ELR (cell line): ENCODE results near the gene ACVRL1.
"Not testable (repeated sequence)": the region's sequence is repeated elsewhere in the genome, so short reads cannot be mapped to it uniquely, and the experiment has no call there.

Experiments used
- DNase-seq: peaks from one replicate; pipeline ENCODE4 v3.0.0-alpha.2; 2015; ENCODE audit warnings: low read depth

The ACVRL1 gene

DNA sequence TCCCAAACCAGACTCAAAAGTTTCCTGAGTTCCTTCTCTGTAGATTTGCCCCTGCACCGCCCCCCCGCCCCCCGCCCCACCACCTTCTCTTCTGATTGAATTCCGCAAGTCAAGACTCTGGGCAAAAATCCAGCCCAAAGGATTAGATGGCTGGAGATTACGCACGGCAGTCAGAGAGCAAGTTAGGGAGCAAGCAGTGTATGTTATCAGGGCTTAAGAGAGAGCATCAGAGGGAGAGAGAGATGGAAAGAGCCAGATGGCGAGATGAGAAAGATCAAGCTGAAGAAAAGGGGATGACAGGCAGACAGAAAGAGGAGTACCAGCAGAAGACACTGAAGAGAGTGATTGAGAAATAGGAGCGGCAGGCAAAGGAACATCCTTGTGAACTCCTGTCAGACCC, 33.3 kb upstream of the ACVRL1 start:
- DNase-seq, result no peak

DNA sequence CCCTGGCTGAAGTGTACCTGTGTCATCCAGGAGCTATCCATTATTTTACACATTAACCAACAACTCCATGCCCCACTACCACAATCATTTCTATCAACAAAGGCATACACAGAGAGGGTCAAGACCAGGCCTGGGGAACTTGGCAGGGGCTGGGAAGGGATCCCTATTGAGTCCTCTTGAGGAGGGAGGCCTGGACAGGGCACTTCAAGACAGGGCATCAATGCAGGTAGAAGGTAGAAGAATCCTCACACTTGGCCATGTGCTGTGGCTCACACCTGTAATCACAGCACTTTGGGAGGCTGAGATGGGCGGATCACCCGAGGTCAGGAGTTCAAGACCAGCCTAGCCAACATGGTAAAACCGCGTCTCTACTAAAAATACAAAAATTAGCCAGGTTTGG, 32.8 kb upstream of the ACVRL1 start:
- DNase-seq, result no peak

DNA sequence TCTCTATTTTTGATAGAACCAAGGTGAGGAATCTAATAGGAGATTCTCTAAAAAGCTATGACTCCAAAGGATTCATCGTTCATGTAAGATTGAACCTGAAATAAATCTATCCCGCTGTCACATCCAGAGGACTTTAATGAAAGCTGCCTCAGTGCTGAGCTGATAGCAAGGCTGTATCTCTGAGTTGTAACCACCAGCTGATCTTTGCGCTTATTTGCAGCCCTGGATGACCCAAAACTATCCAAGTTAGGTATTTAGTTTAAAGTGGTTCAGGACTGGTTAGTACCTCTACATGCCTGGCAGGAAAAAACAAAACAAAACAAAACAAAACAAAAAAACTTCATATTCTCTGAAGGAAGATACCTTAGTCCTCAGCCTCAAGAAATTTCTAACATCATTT, 28.2 kb upstream of the ACVRL1 start:
- DNase-seq, result no peak

DNA sequence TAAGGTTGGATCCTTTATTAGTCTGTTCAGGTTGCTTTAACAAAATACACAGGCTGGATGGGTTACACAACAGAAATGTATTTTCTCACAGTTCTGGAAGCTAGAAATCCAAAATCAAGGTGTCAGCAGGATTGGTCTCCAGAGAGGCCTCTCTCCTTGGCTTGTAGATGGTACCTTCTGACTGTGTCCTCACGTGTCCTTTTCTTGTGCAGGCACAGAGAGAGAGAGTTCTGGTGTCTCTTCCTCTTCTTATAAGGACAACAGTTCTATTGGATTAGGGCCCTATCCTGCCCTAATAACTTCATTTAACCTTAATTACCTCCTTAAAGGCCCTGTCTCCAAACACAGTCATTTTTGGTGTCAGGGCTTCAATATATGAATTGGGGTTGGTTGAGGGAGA, 24.0 kb upstream of the ACVRL1 start:
- no peak for DNase-seq

DNA sequence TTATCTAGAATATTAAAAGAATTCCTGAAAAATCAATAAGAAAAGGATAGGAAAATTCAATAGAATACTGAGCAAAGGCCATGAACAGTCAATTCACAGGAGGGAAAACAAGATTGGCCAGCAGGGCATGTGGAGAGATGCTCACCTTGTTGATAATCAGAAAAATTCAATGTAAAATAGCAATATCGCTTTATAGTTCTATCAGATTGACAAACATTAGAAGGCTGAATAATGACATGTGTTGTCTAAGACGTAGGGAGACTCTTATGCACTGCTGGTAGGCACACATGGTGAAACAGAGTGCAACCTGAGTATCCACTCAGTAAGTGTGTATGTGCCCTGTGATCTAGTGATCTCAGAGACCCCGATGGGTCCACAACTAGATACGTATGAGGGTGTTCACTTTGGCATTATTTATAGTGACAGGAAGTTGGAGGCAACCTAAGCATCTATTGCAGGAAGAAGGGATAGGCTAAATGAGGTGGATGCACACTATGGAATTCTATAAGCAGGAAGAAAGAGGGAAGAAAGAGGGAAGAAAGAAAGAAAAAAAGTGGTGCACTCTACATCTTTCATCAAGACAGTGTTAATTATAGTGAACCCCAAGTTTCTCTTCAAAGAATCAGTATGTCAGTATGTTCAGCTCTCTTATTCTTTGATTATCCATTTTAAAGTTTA, 23.2 kb upstream of the ACVRL1 start:
- DNase-seq, result no peak

DNA sequence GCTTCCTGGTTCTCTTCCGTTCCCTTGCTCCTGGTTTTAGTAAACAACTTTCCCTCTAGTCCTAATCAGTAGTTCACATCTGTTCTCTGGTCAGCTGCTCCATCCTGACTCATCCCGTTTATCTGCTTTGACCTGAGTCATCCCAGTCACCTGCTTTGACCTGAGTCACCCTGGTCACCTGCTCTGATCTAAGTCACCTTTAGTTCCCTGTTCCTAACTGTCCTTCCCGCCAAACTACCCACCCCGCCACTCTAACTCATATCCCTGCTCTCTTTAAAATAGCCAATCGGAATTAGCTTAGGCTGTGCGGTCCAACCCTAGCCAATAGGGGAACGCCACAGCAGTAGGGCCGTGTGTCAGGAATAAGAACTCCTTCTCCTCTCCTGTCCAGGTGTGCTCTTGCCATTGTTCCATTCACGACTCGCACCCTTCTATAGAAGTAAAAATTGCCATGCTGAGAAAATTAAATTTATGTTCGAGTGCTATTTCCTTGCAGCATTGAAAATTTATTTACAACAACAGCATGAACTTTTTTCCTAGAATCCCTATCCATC, 22.6 kb upstream of the ACVRL1 start:
- peak; percentile 84 for DNase-seq

DNA sequence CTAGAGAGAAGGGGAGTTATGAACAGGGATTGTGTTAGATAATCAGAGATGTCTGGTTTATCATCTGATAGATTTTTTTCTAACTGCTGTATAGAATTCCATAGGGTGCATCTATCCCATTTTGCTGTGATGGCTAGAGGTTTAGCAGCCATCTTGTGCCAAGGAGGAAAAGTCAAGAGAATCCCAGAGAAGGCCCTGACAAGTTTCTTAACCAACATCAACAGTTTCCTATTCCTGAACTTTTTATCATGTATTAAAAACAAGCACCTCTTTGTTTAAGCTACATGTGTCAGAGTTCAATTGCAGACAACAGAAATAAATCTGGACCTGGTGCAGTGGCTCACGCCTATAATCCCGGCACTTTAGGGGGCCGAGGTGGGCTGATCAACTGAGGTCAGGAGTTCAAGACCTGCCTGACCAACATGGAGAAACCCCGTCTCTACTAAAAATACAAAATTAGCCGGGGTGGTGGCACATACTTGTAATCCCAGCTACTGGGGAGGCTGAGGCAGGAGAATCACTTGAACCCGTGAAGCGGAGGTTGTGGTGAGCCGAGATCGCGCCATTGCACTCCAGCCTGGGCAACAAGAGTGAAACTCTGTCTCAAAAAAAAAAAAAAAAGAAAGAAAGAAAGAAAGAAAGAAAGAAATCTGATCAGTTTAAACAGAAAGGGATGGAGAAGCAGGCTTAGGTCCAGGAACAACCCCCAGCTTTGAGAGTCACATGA, 21.8 kb upstream of the ACVRL1 start:
- not testable (repeated sequence) for DNase-seq

DNA sequence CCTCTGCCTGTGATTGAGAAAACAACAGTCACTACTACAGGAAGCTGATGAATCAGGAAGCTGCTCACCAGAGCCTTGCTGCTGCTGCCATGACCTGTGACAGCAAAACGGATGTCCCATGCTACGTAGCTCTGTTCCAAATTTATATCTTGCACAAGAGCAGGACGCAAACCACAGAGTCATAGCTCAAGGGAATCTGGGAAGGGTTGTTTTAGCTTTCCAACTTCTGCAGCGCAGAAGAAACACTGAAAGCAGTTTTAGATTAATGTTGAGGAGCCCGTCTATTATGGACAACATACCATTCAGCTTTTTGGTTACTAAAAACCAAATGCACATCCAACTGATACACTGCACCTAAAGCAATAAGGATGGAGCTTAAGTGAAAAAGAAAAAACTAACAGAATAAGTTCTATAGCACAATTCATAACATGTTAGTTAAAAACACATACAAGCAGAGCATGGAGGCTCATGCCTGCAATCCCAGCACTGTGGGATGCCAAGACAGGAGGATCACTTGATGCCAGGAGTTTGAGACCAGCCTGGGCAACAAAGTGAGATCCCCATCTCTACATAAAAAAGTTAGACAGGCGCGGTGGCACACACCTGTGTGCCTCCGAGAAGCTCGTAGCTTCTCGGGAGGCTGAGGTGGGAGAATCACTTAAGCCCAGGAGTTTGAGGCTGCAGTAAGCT, 21.1 kb upstream of the ACVRL1 start:
- DNase-seq, result peak; percentile 96

DNA sequence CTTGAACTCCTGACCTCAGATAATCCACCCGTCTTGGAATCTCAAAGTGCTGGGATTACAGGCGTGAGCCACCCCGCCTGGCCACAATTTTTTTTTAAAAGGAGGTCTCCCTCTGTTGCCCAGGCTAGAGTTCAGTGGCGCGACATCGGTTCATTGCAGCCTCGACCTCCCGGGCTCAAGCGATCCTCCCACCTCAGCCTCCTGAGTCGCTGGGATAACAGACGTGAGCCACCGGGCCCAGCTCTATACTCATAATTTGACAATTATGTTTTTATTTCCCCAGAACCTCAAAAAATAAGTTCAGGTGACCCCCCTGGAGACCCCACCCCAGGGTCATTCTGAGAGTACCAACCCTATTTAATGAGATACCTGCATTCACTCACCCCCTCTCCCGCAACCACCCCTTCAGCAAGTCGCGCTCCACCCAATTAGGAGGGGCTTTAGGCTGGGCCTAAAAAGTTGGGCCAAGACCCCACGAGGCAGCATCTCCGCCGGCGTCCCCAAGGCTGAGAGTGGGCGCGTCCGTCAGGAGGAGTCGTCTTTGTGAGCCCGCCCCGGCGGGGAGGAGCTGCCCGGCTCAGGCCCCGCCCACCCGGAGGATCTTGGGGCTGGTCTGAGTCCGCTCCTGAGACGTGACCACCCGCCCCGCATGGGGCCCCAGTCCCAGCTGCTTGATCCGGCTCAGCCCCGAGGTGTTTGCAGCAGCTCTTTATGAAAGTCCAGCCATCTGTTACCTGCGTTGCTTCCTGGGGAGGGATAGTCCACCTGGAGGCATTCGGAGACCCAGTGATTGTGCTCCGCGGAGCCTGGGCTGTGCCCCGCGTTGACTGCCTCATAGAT, 19.6 kb upstream of the ACVRL1 start, which contains the start of gene ANKRD33:
TSS of gene ANKRD33 (plus strand) at position 628 of the 840 bp plus-strand sequence. CDS start at position 712, 84 bp downstream.
- no peak for DNase-seq

DNA sequence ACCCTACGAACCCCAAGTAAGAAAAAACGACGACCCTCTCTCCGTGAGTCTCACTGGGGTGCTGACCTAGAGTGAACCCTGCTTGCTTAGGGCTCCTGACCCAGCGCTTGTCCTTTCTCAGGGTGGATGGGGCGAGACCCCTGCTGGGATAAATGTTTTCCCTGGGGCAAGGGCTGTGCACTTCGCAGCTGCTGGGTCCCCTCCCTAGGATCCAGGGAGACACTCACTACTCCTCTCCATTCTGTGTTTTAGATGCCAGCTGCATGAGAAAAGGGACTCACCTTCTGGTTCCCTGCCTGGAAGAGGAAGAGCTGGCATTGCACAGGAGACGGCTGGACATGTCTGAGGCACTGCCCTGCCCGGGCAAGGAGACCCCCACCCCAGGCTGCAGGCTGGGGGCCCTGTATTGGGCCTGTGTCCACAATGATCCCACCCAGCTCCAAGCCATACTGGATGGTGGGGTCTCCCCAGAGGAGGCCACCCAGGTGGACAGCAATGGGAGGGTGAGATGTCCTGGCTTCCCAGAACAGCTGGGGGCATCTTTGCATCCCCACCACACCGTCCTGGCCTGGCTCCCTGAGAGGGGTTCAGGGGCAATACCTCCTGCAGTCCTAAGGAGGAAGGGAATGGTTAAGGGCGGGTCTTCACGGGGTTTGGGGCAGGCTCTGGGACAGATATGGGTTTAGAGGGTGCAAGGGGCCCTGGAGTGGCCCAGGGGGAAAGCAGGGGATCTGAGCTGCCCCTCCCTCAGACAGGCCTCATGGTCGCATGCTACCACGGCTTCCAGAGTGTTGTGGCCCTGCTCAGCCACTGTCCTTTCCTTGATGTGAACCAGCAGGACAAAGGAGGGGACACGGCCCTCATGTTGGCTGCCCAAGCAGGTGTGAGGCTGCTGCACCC, 18.7 kb upstream of the ACVRL1 start:
- no peak for DNase-seq

DNA sequence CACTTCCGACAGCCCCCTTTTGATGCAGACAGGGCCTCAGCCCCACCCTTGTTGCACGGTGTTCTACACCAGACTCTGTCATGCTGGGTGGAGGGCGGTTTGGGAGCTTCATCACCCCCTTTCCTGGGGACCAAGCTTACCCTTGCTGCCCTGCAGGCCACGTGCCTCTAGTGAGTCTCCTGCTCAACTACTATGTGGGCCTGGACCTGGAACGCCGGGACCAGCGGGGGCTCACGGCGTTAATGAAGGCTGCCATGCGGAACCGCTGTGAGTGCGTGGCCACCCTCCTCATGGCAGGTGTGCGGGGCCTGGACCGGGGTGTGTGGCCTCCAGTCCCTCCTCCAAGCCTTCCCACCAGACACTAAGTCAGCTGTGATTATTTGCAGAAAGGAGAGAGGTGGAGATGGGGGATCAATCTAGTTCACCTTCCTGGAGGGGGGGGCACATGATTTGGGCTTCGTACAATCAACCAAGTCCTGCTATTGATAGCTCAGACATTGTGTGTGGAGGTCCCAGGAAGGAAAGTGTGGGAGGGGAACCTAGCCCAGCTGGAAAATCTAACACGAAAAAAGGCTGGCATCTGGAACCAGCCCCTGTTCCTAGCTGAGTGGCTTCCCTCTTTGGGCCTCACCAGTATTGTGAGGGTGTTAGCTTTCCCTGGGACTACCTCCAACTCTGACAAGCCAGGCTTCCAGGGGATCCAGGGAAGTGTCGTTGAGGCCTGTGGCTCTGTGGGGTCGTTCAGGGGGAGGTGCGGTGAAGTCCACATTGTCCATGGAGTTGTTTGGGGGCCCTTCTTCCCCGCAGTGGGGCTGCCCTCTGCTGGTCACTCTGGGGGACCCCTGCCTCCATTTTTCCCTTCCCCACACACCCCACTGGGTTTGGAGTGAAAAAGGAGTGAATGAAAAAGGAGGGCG, 17.8 kb upstream of the ACVRL1 start:
- DNase-seq, result no peak

DNA sequence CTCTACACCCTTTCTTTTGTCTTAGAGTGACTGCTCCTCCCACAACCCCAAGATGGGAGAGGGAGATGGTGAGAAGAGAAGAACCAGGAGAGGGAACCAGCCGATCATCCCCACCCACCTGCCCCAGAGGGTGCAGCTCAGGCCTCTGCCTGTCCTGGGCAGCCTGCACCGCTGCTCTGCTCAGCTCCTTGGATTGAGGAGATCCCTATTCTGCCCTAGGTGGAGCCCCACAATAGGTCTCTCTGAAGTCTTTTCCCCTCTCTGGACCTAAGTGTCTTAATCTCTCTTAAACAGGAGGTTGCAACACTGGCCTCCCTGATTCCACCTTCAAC, 17.2 kb upstream of the ACVRL1 start:
- no peak for DNase-seq

DNA sequence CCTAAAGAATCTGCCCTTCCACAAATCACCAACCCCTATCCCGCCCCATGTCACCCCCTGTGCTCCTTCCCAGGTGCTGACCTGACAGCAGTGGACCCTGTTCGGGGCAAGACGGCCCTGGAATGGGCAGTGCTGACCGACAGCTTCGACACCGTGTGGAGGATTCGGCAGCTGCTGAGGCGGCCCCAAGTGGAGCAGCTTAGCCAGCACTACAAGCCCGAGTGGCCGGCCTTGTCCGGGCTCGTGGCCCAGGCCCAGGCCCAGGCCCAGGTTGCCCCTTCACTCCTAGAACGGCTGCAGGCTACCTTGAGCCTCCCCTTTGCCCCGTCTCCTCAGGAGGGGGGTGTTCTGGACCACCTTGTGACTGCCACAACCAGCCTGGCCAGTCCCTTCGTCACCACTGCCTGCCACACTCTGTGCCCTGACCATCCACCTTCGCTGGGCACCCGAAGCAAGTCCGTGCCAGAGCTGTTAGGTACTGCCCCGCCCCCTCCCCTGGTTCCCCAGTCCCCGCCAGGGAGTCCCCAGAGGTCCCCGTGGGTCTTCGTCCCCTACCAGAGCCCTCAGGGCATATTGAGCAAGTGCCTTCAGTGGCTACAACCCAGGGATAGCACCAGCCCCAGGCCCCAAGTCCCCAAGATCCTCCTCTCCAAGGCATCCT, 16.7 kb upstream of the ACVRL1 start:
- DNase-seq, result no peak

DNA sequence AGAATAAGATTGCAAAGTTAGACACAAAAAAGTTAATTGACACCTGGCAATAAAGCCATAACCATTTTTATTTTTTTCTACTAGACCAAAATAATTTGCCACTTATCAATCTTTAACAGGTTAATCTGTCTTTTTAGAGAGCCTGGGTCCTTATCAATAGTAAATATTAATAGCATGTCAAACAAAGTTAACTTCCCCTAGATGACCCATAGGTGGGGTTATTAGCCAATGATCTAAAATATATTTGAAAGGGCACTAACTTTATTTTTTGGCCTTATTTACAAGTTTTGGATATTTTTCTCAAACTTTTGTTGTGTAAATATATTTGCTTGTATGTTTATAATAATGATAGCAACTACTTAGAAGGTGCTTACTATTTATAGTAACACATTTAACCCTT, 15.5 kb upstream of the ACVRL1 start:
- peak; percentile 58 for DNase-seq

DNA sequence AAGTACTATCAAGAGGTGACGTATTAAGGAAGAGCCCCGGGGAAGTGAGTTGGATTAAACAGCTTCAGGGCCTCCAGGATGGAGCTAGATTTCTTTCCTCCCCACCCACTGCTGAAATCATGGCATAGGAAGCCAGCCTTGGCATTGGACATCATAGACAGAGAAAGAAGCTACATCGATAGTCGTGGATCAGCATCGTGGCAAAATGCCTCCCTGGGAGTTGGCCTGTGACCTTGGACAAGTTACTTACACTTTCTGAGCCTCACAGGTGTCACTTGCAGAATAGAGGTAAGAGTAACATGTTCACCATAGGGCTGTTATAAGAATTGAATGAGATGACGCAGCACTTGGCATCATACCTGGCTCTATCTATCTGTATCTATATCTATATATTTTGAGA, 13.5 kb upstream of the ACVRL1 start:
- DNase-seq, result no peak

DNA sequence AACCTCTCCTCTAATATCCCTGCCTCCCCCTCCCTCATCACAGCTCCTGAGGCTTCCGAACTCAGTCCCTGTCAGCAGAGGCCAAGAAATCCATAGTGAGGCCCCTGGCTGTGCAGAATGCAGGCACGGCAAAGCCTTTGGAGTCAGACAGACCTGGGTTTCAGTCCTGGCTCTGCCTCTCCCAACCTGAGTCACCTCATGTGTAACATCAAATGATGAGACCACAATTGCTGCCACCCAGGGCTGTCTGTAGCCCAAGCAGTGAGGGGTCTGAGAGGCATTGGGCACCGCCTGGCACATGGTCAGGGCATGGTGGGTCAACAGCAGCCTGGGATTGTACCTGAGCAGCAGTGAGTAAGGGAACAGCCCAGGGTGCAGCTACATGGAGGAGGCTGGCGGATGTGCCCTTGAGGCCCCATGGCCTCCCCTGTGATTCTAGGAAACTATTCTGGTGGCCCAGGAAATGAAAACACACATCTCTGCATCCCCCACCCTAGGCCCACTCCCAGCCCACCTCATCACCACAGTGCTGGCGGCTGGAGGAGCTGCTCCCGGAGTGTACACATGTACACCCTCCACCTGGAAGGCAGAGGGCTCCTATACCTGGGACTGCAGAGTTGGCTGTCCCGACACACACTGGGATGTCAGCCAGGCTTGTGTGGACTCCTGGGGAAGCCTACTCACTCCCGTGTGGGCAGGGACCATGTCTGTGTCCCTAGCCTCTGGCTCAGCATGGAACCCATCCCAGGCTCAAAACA, 11.7 kb upstream of the ACVRL1 start:
- peak; percentile 23 for DNase-seq

DNA sequence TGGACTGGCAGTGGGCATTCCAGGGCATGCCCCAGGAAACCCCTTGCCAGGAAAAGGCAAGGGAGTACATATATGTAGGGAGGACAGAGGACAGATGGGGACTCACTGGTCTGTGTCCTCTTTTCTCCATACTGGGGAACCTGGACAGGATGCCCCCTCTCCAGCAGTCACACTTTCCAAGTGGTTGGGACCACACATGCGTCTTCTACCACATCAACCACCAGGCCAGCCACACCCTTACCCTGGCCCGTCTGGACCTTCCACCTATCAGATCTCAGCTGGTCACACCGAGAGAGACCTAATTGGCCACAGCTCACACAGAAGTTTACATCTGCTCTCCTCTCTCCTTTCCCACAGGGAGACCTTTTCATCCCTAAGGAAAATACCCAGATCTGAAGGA, 11.1 kb upstream of the ACVRL1 start:
- no peak for DNase-seq

DNA sequence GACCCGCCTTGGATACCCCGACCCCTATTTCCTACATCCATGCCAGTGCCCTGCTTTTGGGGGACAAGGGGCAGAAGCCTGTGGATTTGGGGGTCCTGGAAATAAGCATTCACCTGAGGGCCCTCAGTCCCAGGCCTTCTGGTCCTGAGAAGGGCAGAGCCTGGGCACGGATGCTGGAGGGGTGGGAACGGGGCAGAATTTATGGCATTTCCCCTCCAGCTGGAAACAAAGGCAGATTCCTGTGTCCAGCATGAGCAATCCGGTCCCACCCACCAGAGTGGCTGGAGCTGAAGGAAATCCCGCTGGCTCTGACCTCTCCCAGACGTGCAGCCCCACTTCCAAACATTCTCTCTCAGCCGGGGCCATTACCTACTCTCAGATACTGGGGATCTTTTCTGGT, 10.1 kb upstream of the ACVRL1 start:
- no peak for DNase-seq

DNA sequence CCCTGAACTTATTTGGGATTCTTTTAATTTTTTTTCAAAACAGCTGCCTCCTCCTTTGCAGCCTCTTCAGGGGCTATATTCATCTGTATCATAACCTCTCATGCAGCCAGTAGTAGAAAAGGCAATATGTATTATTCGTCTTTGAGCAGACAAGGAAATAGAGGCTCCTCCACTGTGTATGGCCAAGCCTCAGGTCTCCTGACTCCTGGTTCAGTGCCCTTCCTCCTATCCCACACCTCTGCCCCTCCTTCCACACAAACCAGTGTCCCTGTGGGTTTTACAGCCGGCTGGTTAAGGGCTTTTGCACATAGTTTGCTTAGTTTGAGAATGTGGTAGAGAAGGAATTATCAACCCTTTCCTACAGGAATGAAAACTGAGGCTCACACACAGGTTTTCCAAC, 8.8 kb upstream of the ACVRL1 start:
- DNase-seq, result no peak
